Cardiac atrium fibroblast (primary cell): ENCODE results near the gene TAAR2. TPM values are rescaled to one million over a fixed set of nuclear protein-coding genes. Genes with fewer than 3 reads are reported as not detected.

Experiments used
- total RNA-seq: library from RNA; depleted of rRNA; stranded (reverse); fragments of >200 nt; gene quantifications from 2 replicates; pipeline ENCODE4 v1.2.3, GENCODE V29; 2015

TAAR2 gene, protein sequence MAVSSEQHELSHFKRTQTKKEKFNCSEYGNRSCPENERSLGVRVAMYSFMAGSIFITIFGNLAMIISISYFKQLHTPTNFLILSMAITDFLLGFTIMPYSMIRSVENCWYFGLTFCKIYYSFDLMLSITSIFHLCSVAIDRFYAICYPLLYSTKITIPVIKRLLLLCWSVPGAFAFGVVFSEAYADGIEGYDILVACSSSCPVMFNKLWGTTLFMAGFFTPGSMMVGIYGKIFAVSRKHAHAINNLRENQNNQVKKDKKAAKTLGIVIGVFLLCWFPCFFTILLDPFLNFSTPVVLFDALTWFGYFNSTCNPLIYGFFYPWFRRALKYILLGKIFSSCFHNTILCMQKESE
- total RNA-seq, result not detected in 2 replicates

GRCh38 chr6:132624175-132624574, at the start of gene TAAR2:
TSS of gene TAAR2 (minus strand) at chr6:132624275. CDS start at chr6:132624275, 0 bp downstream.

DNA sequence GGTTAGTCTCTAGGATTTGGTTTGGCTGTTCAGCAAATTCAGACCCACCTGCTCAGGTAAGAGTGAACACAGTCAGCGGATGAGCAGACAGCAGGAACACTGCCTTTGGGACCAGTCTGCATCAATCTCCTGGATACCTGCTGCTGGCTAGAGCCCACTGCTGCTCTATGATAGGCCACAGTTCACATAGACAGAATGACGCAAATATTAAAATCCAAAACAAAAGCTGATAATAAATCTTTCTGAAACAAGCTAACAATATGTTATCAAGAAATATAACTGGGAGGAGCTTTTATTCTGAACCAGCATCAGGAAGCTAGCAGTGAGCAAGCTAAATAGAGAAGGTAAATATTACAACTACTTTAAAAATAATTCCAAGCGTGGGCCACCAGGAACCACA, 35.0 kb upstream of the TAAR2 start, which contains the start of gene TAAR1:
Gene TAAR1 (minus strand): TSS at position 101 of the 400 bp plus-strand sequence. CDS start 13,179 bp downstream, outside the sequence.

GRCh38 chr6:132589454-132589853, 34.6 kb downstream of the TAAR2 start, which contains the start of gene TAAR5:
TSS of gene TAAR5 (minus strand) at chr6:132589741. CDS start at chr6:132589686, 55 bp downstream.

GRCh38 chr6:132570221-132570777, 53.8 kb downstream of the TAAR2 start, which contains the start of gene TAAR6:
TSS of gene TAAR6 (plus strand) at chr6:132570322. CDS start at chr6:132570322, 0 bp downstream.

Other genes starting within 250 kb of the TAAR2 start
- gene MOXD1, start 222.8 kb downstream of the TAAR2 start, total RNA-seq, result 2.9 and 16.5 TPM in 2 replicates
- 24.9 and 26.9 TPM in 2 replicates for gene STX7, start 111.2 kb downstream of the TAAR2 start, total RNA-seq
- gene TAAR9, start 86.0 kb downstream of the TAAR2 start, total RNA-seq, result not detected in 2 replicates
- gene TAAR8, start 71.6 kb downstream of the TAAR2 start, total RNA-seq, result not detected in 2 replicates
- gene TAAR6, start 54.0 kb downstream of the TAAR2 start, total RNA-seq, result not detected in 2 replicates
- gene TAAR5, start 34.5 kb downstream of the TAAR2 start, total RNA-seq, result not detected in 2 replicates
- gene TAAR1, start 34.9 kb upstream of the TAAR2 start, total RNA-seq, result not detected in 2 replicates
- gene VNN1, start 89.8 kb upstream of the TAAR2 start, total RNA-seq, result not detected in 2 replicates
- 0.16 TPM in 1 of 2 replicates, not detected in the other for gene VNN2, start 133.6 kb upstream of the TAAR2 start, total RNA-seq
- 1.6 and 4.9 TPM in 2 replicates for gene SLC18B1, start 174.4 kb upstream of the TAAR2 start, total RNA-seq
- 2,574 and 2,652 TPM in 2 replicates for gene RPS12, start 190.3 kb upstream of the TAAR2 start, total RNA-seq